ENCODE results near the gene OR56A5.
"Not testable (repeated sequence)": the region's sequence is repeated elsewhere in the genome, so short reads cannot be mapped to it uniquely, and the experiment has no call there.

The OR56A5 gene

GRCh38 chr11:5968394-5968793 is at the start of gene OR56A5:
Gene OR56A5, minus strand, starts transcription at chr11:5968494. Its CDS starts 0 bp downstream, at chr11:5968494.
- no peak for FAIRE-seq

GRCh38 chr11:6013042-6013441 is 44.7 kb upstream of the OR56A5 start:
- FAIRE-seq = no peak

- no peak for FAIRE-seq
Observed at GRCh38 chr11:6012035-6012668, 43.9 kb upstream of the OR56A5 start.

- FAIRE-seq = no peak
Observed at GRCh38 chr11:6006846-6007245, 38.6 kb upstream of the OR56A5 start, which contains the start of gene OR56A4. Gene OR56A4, minus strand, starts transcription at chr11:6006946. Its CDS starts 3,954 bp downstream, at chr11:6002992.

- FAIRE-seq = no peak
Observed at GRCh38 chr11:6006395-6006794, 38.1 kb upstream of the OR56A5 start.

- FAIRE-seq = no peak
Observed at GRCh38 chr11:6002202-6002699, 34.0 kb upstream of the OR56A5 start.

GRCh38 chr11:5994791-5995190 is 26.5 kb upstream of the OR56A5 start:
- FAIRE-seq = no peak

- FAIRE-seq = peak; percentile 34
Observed at GRCh38 chr11:5992604-5993251, 24.4 kb upstream of the OR56A5 start.

GRCh38 chr11:5992150-5992549 is 23.9 kb upstream of the OR56A5 start:
- FAIRE-seq = no peak

- no peak for FAIRE-seq
Observed at GRCh38 chr11:5989203-5989602, 20.9 kb upstream of the OR56A5 start.

GRCh38 chr11:5986885-5987284 is 18.6 kb upstream of the OR56A5 start, which contains the start of gene OR52L1:
Gene OR52L1, minus strand, starts transcription at chr11:5986985. Its CDS starts 55 bp downstream, at chr11:5986930.
- no peak for FAIRE-seq

- FAIRE-seq = no peak
Observed at GRCh38 chr11:5983443-5983842, 15.1 kb upstream of the OR56A5 start.

GRCh38 chr11:5973530-5973929 is 5.2 kb upstream of the OR56A5 start:
- no peak for FAIRE-seq

GRCh38 chr11:5967708-5968107 is 586 bp downstream of the OR56A5 start:
- no peak for FAIRE-seq

- FAIRE-seq = no peak
Observed at GRCh38 chr11:5966958-5967357, 1.3 kb downstream of the OR56A5 start.

- FAIRE-seq = not testable (repeated sequence)
Observed at GRCh38 chr11:5960704-5961320, 7.5 kb downstream of the OR56A5 start.

GRCh38 chr11:5955586-5955985 is 12.7 kb downstream of the OR56A5 start:
- FAIRE-seq = no peak

- no peak for FAIRE-seq
Observed at GRCh38 chr11:5941951-5942350, 26.3 kb downstream of the OR56A5 start, which contains the start of gene OR56A3. Gene OR56A3, plus strand, starts transcription at chr11:5942251. Its CDS starts 5,096 bp downstream, at chr11:5947347.

- no peak for FAIRE-seq
Observed at GRCh38 chr11:5940748-5941147, 27.5 kb downstream of the OR56A5 start.

- FAIRE-seq = no peak
Observed at GRCh38 chr11:5938603-5938965, 29.7 kb downstream of the OR56A5 start.

GRCh38 chr11:5937868-5938602 is 30.3 kb downstream of the OR56A5 start:
- FAIRE-seq = no peak

GRCh38 chr11:5933116-5933515 is 35.2 kb downstream of the OR56A5 start:
- FAIRE-seq = no peak

- FAIRE-seq = no peak
Observed at GRCh38 chr11:5932671-5933070, 35.6 kb downstream of the OR56A5 start.

Measured in A204.1 (cell line).